K562 treated with DMSO at 1 percent for 12 hours (cell line): Measurements from ENCODE around the gene SNX6. TPM values are rescaled to one million over a fixed set of nuclear protein-coding genes. Genes with fewer than 3 reads are reported as not detected.

Source experiments
- total RNA-seq: library from RNA; unstranded; fragments of 300-600 nt; gene quantifications from 2 replicates; pipeline ENCODE4 v1.2.3, GENCODE V29; 2022; ENCODE audit not compliant: insufficient read depth

Gene SNX6
- 25.0 and 34.6 TPM in 2 replicates for total RNA-seq

GRCh38 chr14:34629657-34630529 lies at the start of gene SNX6:
SNX6 (minus strand) TSS chr14:34630148; CDS start chr14:34630116, 32 bp downstream.

GRCh38 chr14:34539407-34540180 lies 90.4 kb downstream of the SNX6 start, which contains the start of gene EAPP:
EAPP (minus strand) TSS chr14:34539701; CDS start chr14:34539628, 73 bp downstream.

Other genes starting within 250 kb of the SNX6 start
- 13.4 and 21.8 TPM in 2 replicates for gene SPTSSA, start 167.9 kb downstream of the SNX6 start, total RNA-seq
- gene EAPP, start 90.4 kb downstream of the SNX6 start, total RNA-seq = 18.3 and 25.5 TPM in 2 replicates
- gene CFL2, start 84.4 kb upstream of the SNX6 start, total RNA-seq = 2.3 and 9.0 TPM in 2 replicates
- gene BAZ1A, start 245.2 kb upstream of the SNX6 start, total RNA-seq = 7.7 and 23.1 TPM in 2 replicates